GM12872 (cell line): ENCODE results near the gene DSC1.

Source experiments
- CTCF ChIP-seq: IDR thresholded peaks from 3 replicates; pipeline ENCODE4 v1.5.1; 2011; ENCODE audit warnings: low read depth, mild to moderate bottlenecking, low read length, moderate library complexity; ENCODE audit not compliant: insufficient read depth

DSC1 gene

DNA sequence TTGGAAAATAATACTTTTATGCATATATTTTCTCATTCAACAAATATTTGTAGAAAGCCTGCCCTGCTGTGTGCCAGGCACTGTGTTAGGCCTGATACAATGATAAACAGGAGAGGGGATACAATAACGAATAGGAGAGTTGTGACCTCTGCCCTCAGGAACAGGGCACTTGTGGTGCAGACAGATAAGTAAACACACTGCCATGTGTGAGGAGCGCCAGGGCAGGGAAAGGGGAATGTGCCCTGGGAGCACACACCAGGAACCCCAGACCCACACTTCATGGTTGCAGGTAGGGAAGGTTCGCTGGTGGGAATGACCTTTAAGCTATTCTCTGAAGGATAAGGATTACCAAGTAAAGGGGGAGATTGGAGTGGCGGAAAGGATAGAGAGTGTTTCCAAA is 42.2 kb upstream of the DSC1 start:
- TF ChIP-seq CTCF, result no peak

GRCh38 chr18:31204166-31204565 is 41.5 kb upstream of the DSC1 start:
- TF ChIP-seq CTCF, result no peak

DNA sequence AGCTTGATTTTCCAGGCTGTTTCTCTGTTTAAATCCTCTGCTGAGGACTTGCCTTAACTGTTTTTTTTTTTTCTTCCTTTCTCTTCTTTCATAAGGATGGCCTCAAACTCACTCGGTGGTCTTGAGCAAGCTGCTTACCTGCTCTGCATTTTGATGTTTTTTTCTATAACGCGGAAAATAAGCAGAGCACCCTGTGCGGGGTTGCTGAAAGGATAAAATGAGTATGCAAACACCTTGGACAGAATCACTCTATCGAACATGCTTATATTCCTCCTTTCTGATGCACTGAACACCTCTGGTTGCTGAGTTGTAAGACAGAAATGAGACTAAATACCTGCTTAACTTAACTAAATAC is 41.1 kb upstream of the DSC1 start:
- TF ChIP-seq CTCF, result no peak

DNA sequence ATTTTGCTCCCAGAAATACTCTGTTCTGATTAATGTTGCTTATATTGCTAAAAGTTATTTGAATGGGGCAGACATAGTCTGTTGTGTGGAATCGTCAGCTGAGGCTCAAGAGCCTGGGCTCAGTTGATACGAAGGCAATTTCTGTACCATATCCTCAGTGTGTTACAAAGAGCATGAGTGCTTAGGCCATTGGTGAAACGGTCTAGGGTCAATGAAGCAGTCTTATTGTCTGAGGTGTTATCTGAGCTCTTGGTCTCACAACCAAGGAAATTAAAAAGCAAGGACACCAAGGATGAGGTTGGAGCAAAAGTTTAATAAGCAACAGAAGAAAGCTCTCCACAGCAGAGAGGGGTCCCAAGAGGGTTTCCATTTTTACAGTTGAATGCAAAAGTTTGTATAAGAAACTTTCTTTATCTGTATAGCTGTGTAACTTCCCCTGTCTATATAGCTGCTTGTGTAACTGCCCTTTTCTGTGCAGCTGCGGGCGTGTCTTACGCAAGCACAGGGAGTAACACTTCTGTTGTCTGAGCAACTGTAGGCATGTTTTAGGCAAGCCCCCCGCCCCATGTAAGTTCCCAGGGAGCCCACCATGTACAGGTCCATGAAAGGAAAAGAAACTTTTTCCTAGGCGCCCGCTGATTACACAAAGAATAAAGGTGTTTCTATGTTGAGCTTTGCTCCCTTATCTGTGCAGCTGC is 40.6 kb upstream of the DSC1 start:
- TF ChIP-seq CTCF, result no peak

GRCh38 chr18:31199190-31199769 is 36.6 kb upstream of the DSC1 start:
- TF ChIP-seq CTCF, result no peak

GRCh38 chr18:31197676-31198075 is 35.0 kb upstream of the DSC1 start:
- no peak for TF ChIP-seq CTCF

- TF ChIP-seq CTCF, result no peak
Observed at GRCh38 chr18:31195063-31195462, 32.4 kb upstream of the DSC1 start.
